Kidney epithelial cell (primary cell): ENCODE results near the gene ERICH6B. TPM values are rescaled to one million over a fixed set of nuclear protein-coding genes. Genes with fewer than 3 reads are reported as not detected.
"Not testable (repeated sequence)": the region's sequence is repeated elsewhere in the genome, so short reads cannot be mapped to it uniquely, and the experiment has no call there.

ENCODE experiments used
- DNase-seq: peaks from one replicate; pipeline ENCODE4 v3.0.0-alpha.2; 2010; ENCODE audit warnings: low read depth
- H3K27me3 ChIP-seq: 2 replicates; pipeline ENCODE4 v1.6.0; 2011; ENCODE audit warnings: low read length; ENCODE audit not compliant: control insufficient read depth, insufficient read depth
- H3K36me3 ChIP-seq: 2 replicates; pipeline ENCODE4 v1.5.1; 2011; ENCODE audit warnings: low read length; ENCODE audit not compliant: control insufficient read depth, insufficient read depth
- H3K4me3 ChIP-seq: 2 replicates; pipeline ENCODE4 v1.5.1; 2011; ENCODE audit warnings: low read depth, mild to moderate bottlenecking, control low read depth, low read length
- CTCF ChIP-seq: IDR thresholded peaks from 2 replicates; pipeline ENCODE4 v1.5.1; 2011; ENCODE audit warnings: mild to moderate bottlenecking, moderate library complexity, low read length, control low read depth, inconsistent platforms; ENCODE audit not compliant: insufficient read depth, poor library complexity, severe bottlenecking
- total RNA-seq: library from RNA; depleted of rRNA; stranded (reverse); fragments of >200 nt; gene quantifications from 2 replicates; pipeline ENCODE4 v1.2.3, GENCODE V29; 2015

The ERICH6B gene
- not detected in 2 replicates for total RNA-seq

GRCh38 chr13:45615501-45616101 lies at the start of gene ERICH6B:
Gene ERICH6B, minus strand, starts transcription at chr13:45615739. Its CDS starts 18,734 bp downstream, at chr13:45597005.
- Histone ChIP-seq H3K36me3 (no peaks in the 10 kb centered on the region), H3K4me3 (peak within 1 kb of the TSS; percentile 16), H3K27me3 (peaks cover 23% of the 10 kb centered on the region)
- no peak for DNase-seq
- TF ChIP-seq CTCF: no peak

- H3K4me3 ChIP-seq, H3K36me3 ChIP-seq, DNase-seq, H3K27me3 ChIP-seq: not testable (repeated sequence)
Measured at GRCh38 chr13:45662903-45663302, 47.4 kb upstream of the ERICH6B start.

- Histone ChIP-seq H3K36me3 (no peaks in the 10 kb centered on the region), H3K4me3 (no peak overlapping the region), H3K27me3 (no peaks in the 10 kb centered on the region)
- no peak for TF ChIP-seq CTCF
- no peak for DNase-seq
Measured at GRCh38 chr13:45662162-45662561, 46.6 kb upstream of the ERICH6B start.

GRCh38 chr13:45660458-45660857 lies 44.9 kb upstream of the ERICH6B start:
- H3K36me3 ChIP-seq, H3K27me3 ChIP-seq, DNase-seq, H3K4me3 ChIP-seq: not testable (repeated sequence)

- Histone ChIP-seq H3K27me3 (no peaks in the 10 kb centered on the region), H3K36me3 (no peaks in the 10 kb centered on the region), H3K4me3 (no peak overlapping the region)
- TF ChIP-seq CTCF: no peak
- DNase-seq: no peak
Measured at GRCh38 chr13:45659536-45659935, 44.0 kb upstream of the ERICH6B start.

GRCh38 chr13:45658586-45659235 lies 43.2 kb upstream of the ERICH6B start:
- Histone ChIP-seq H3K4me3 (no peak overlapping the region), H3K36me3 (no peaks in the 10 kb centered on the region), H3K27me3 (peaks cover 3% of the 10 kb centered on the region)
- no peak for TF ChIP-seq CTCF
- no peak for DNase-seq

GRCh38 chr13:45654633-45655349 lies 39.3 kb upstream of the ERICH6B start:
- Histone ChIP-seq H3K36me3 (no peaks in the 10 kb centered on the region), H3K27me3 (peaks cover 3% of the 10 kb centered on the region), H3K4me3 (no peak overlapping the region)
- DNase-seq: no peak
- no peak for TF ChIP-seq CTCF

GRCh38 chr13:45645263-45645662 lies 29.7 kb upstream of the ERICH6B start:
- not testable (repeated sequence) for H3K27me3 ChIP-seq, H3K4me3 ChIP-seq, H3K36me3 ChIP-seq, DNase-seq

GRCh38 chr13:45642159-45642558 lies 26.6 kb upstream of the ERICH6B start:
- not testable (repeated sequence) for H3K4me3 ChIP-seq, H3K27me3 ChIP-seq, DNase-seq, H3K36me3 ChIP-seq
